Ascending aorta (tissue), 2 donors: ENCODE measurements around the gene ADARB1. TPM values are rescaled to one million over a fixed set of nuclear protein-coding genes. Genes with fewer than 3 reads are reported as not detected.
A peak's percentile ranks its signal among the peaks of the same experiment; 100 is the strongest.

Experiments
- DNase-seq, 2 donors: peaks; one replicate each; pipeline ENCODE4 v3.0.0-alpha.2; 2019; ENCODE audit warnings: low spot score in 2 of 2
- H3K27ac ChIP-seq, 2 donors: fragments of 200-600 bp; sonication (generic); one replicate each; pipeline ENCODE4 v1.5.1; 2016 to 2017; ENCODE audit warnings: mild to moderate bottlenecking in 1 of 2
- H3K27me3 ChIP-seq: fragments of 200-600 bp; sonication (generic); one replicate; pipeline ENCODE4 v1.5.1; 2017
- H3K36me3 ChIP-seq, 2 donors: fragments of 200-600 bp; sonication (generic); one replicate each; pipeline ENCODE4 v1.5.1; 2016
- H3K4me1 ChIP-seq, 2 donors: fragments of 200-600 bp; sonication (generic); one replicate each; pipeline ENCODE4 v1.5.1; 2016 to 2017; ENCODE audit warnings: mild to moderate bottlenecking in 1 of 2
- H3K4me3 ChIP-seq, 2 donors: fragments of 200-600 bp; sonication (generic); one replicate each; pipeline ENCODE4 v1.5.1; 2016 to 2017; ENCODE audit warnings: mild to moderate bottlenecking in 1 of 2
- H3K9me3 ChIP-seq, 2 donors: fragments of 200-600 bp; sonication (generic); one replicate each; pipeline ENCODE4 v1.5.1; 2016
- CTCF ChIP-seq, 3 experiments: fragments of 200-600 bp in 2 of 3; fragments of 450-650 bp in 1 of 3; sonication (generic) in 2 of 3; IDR thresholded peaks; one replicate each; pipeline ENCODE4 v1.5.1; 2016 to 2019; ENCODE audit warnings: antibody characterized with exemption in 3 of 3, mild to moderate bottlenecking in 1 of 3, moderate library complexity in 1 of 3
- intact Hi-C: fragments of 100-400 bp; cut with DNase I; formaldehyde crosslinking; loops from one replicate; pipeline ENCODE4 v1.15.1; 2023
- total RNA-seq: library from RNA; depleted of rRNA; stranded (reverse); fragments of >200 nt; gene quantifications from one replicate; pipeline ENCODE4 v1.1.0, GENCODE V29; 2016

The ADARB1 gene
- total RNA-seq, 1 donor from 2014 or later: 82.9 TPM

- intact Hi-C loops: no loop called here
- Histone ChIP-seq H3K9me3 (no peaks in the 10 kb centered on the region), H3K4me1 (peaks cover 11 to 26% of the 10 kb centered on the region in 2 donors), H3K27me3 (no peaks in the 10 kb centered on the region), H3K4me3 (no peak overlapping the region), H3K36me3 (no peaks in the 10 kb centered on the region), H3K27ac (no peak overlapping the region)
- no peak for DNase-seq
- TF ChIP-seq CTCF (IDR thresholded peaks at IDR 0.05): no peak
Measured at GRCh38 chr21:45060089-45060488, 14.3 kb upstream of the ADARB1 start.

- Histone ChIP-seq H3K4me3 (no peak overlapping the region), H3K9me3 (no peaks in the 10 kb centered on the region), H3K27ac (no peak overlapping the region), H3K36me3 (no peaks in the 10 kb centered on the region), H3K27me3 (no peaks in the 10 kb centered on the region), H3K4me1 (peaks cover 10 to 27% of the 10 kb centered on the region in 2 donors)
- intact Hi-C loops: no loop called here
- no peak for TF ChIP-seq CTCF (IDR thresholded peaks at IDR 0.05)
- no peak for DNase-seq
Measured at GRCh38 chr21:45060675-45061311, 13.6 kb upstream of the ADARB1 start.

GRCh38 chr21:45064091-45064490, 10.3 kb upstream of the ADARB1 start:
- Histone ChIP-seq H3K36me3 (no peaks in the 10 kb centered on the region), H3K4me3 (no peak overlapping the region), H3K4me1 (peaks cover 7 to 17% of the 10 kb centered on the region in 2 donors), H3K27me3 (no peaks in the 10 kb centered on the region), H3K9me3 (no peaks in the 10 kb centered on the region), H3K27ac (peak overlapping the region; percentile 76 to 78)
- intact Hi-C loops: no loop called here
- no peak for TF ChIP-seq CTCF (IDR thresholded peaks at IDR 0.05)
- DNase-seq: no peak

GRCh38 chr21:45064618-45065399, 9.6 kb upstream of the ADARB1 start:
- intact Hi-C loops: no loop called here
- peak in 1 of 2 donors; percentile 76 for DNase-seq

More at GRCh38 chr21:45064618-45065399, 9.6 kb upstream of the ADARB1 start:
- no peaks in the 10 kb centered on the region for H3K27me3 ChIP-seq
- H3K4me1 ChIP-seq: peaks cover 7 to 17% of the 10 kb centered on the region in 2 donors
- no peaks in the 10 kb centered on the region for H3K9me3 ChIP-seq
- no peak for TF ChIP-seq CTCF (IDR thresholded peaks at IDR 0.05)
- H3K4me3 ChIP-seq: peak overlapping the region in 1 of 2 donors; percentile 8
- peak overlapping the region; percentile 76 to 78 for H3K27ac ChIP-seq
- H3K36me3 ChIP-seq: no peaks in the 10 kb centered on the region
